OCI-LY7 (cell line): ENCODE data around the gene STK33. TPM values are rescaled to one million over a fixed set of nuclear protein-coding genes. Genes with fewer than 3 reads are reported as not detected.

Experiments
- BruUV-seq: library from RNA; stranded (reverse); fragments of 400-500 nt; replicated peaks from 2 replicates; lab custom pipeline; 2021; lab: Mats Ljungman, UMichigan
- CTCF ChIA-PET: fragments of 300-600 bp; sonication (Branson Sonifier 250); formaldehyde crosslinking; loops from one replicate; lab custom pipeline; 2022; ENCODE audit warnings: antibody characterized with exemption; ENCODE audit not compliant: unreplicated experiment; lab: Charles Lee
- POLR2A ChIA-PET: fragments of 300-600 bp; sonication (Branson Sonifier 250); formaldehyde crosslinking; loops from one replicate; lab custom pipeline; 2022; ENCODE audit warnings: antibody characterized with exemption; lab: Charles Lee
- DNase-seq: peaks from one replicate; pipeline ENCODE4 v3.0.0-alpha.2; 2015; ENCODE audit warnings: low spot score
- H2AFZ ChIP-seq: fragments of 200-600 bp; sonication (generic), shearing (Covaris generic); 2 replicates; pipeline ENCODE4 v1.6.1; 2014; ENCODE audit warnings: mild to moderate bottlenecking, antibody characterized with exemption, low read length, moderate library complexity
- H3K27ac ChIP-seq: fragments of 200-600 bp; sonication (generic); 2 replicates; pipeline ENCODE4 v1.5.1; 2014; ENCODE audit warnings: mixed run types, low read depth, mild to moderate bottlenecking, moderate library complexity, low read length, inconsistent platforms; ENCODE audit not compliant: poor library complexity, severe bottlenecking
- H3K36me3 ChIP-seq: fragments of 200-600 bp; sonication (generic); 2 replicates; pipeline ENCODE4 v1.6.1; 2014; ENCODE audit warnings: mild to moderate bottlenecking, antibody characterized with exemption, low read length, moderate library complexity, mixed read lengths; ENCODE audit not compliant: insufficient read depth
- H3K4me1 ChIP-seq: fragments of 200-600 bp; sonication (generic); 2 replicates; pipeline ENCODE4 v1.5.1; 2014; ENCODE audit warnings: mild to moderate bottlenecking, low read length; ENCODE audit not compliant: insufficient read depth, poor library complexity, severe bottlenecking
- H3K4me2 ChIP-seq: fragments of 200-600 bp; sonication (generic); 2 replicates; pipeline ENCODE4 v1.6.1; 2014; ENCODE audit warnings: mild to moderate bottlenecking, low read length
- H3K4me3 ChIP-seq: fragments of 200-600 bp; sonication (generic); 2 replicates; pipeline ENCODE4 v1.5.1; 2014; ENCODE audit warnings: mild to moderate bottlenecking, low read depth, low read length; ENCODE audit not compliant: poor library complexity, severe bottlenecking
- H3K79me2 ChIP-seq: fragments of 200-600 bp; sonication (generic); 2 replicates; pipeline ENCODE4 v1.6.1; 2016; ENCODE audit warnings: low read depth, mild to moderate bottlenecking, low read length, moderate library complexity, mixed read lengths; ENCODE audit not compliant: insufficient read depth
- H3K9me2 ChIP-seq: fragments of 200-600 bp; sonication (generic); 2 replicates; pipeline ENCODE4 v1.6.1; 2016; ENCODE audit warnings: mild to moderate bottlenecking, low read length, mixed read lengths; ENCODE audit not compliant: insufficient read depth
- H3K9me3 ChIP-seq: fragments of 200-600 bp; sonication (generic); 2 replicates; pipeline ENCODE4 v1.6.1; 2014; ENCODE audit warnings: mild to moderate bottlenecking, mixed run types, low read length, mixed read lengths
- H4K20me1 ChIP-seq: fragments of 200-600 bp; sonication (generic); 2 replicates; pipeline ENCODE4 v1.6.1; 2014; ENCODE audit warnings: mild to moderate bottlenecking, antibody characterized with exemption, low read length, moderate library complexity, mixed read lengths; ENCODE audit not compliant: insufficient read depth
- CTCF ChIP-seq: fragments of 200-600 bp; sonication (generic); conservative IDR thresholded peaks from 2 replicates; pipeline ENCODE4 v1.5.1; 2014; ENCODE audit warnings: mild to moderate bottlenecking, antibody characterized with exemption, low read length, moderate library complexity, mixed read lengths
- EZH2phosphoT487 ChIP-seq: fragments of 200-600 bp; sonication (generic); IDR thresholded peaks from 2 replicates; pipeline ENCODE4 v1.6.1; 2018; ENCODE audit warnings: low read depth, borderline replicate concordance, mild to moderate bottlenecking, mixed run types, antibody characterized with exemption, low read length, moderate library complexity, mixed read lengths
- intact Hi-C: fragments of 100-400 bp; cut with micrococcal nuclease; formaldehyde crosslinking; loops from one replicate; pipeline ENCODE4 v1.10.0; 2022; ENCODE audit not compliant: unreplicated experiment
- total RNA-seq, 2 experiments: library from RNA; depleted of rRNA in 1 of 2; stranded (reverse); fragments of >200 nt in 1 of 2; shearing (Covaris generic) in 1 of 2; gene quantifications; 2 replicates each; pipeline ENCODE4 v1.2.3, GENCODE V29; 2014 to 2022

Gene STK33
- total RNA-seq, 2 experiments from 2014 or later = 0.73 TPM; not detected in 1

DNA sequence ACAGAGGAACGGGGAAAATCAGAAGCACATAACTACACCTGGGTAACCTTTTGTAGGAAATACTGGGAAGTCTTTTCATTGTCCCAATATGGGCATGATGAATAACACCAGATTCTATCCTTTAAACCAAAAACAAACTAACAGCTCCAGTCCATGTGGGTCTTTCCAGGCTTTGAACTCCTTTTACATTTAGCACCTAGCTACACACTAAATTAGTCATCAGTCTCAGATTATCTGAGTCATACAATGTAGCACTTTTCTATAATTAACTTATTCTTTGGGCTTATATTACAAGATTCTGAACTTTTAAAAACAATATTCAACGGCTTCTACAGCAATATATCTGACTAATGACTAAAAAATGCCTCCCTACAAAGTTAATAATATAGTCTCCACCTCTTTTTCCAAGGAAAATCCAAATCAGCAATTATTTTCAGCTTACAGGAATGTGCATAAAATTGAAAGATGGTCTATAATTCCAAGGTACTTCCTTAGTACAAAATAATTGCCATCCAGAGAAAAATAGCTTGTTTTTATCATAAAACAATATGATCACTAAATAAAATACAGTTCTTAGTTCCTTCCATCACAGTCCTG, 26.3 kb downstream of the STK33 start:
- Histone ChIP-seq H3K4me2 (no peak overlapping the region), H3K79me2 (no peaks in the 10 kb centered on the region), H2AFZ (no peak overlapping the region), H3K27ac (no peak overlapping the region), H3K9me3 (no peaks in the 10 kb centered on the region), H3K36me3 (no peaks in the 10 kb centered on the region), H4K20me1 (no peaks in the 10 kb centered on the region), H3K9me2 (no peaks in the 10 kb centered on the region), H3K4me3 (no peak overlapping the region), H3K4me1 (no peaks in the 10 kb centered on the region)
- no peak for DNase-seq
- CTCF ChIA-PET = no interaction called here
- BruUV-seq = no TSS peak
- intact Hi-C loops = loop anchor here (2.0 to 10.0 kb wide), 3 partner anchors 233 to 373 kb away; no protein-coding TSS in a partner anchor
- POLR2A ChIA-PET = interaction anchor here (0.7 kb wide), 1 partner anchor 336 kb away, joined by 3 read pairs; no protein-coding TSS in a partner anchor
- TF ChIP-seq EZH2phosphoT487 = no peak
- TF ChIP-seq CTCF = no peak

DNA sequence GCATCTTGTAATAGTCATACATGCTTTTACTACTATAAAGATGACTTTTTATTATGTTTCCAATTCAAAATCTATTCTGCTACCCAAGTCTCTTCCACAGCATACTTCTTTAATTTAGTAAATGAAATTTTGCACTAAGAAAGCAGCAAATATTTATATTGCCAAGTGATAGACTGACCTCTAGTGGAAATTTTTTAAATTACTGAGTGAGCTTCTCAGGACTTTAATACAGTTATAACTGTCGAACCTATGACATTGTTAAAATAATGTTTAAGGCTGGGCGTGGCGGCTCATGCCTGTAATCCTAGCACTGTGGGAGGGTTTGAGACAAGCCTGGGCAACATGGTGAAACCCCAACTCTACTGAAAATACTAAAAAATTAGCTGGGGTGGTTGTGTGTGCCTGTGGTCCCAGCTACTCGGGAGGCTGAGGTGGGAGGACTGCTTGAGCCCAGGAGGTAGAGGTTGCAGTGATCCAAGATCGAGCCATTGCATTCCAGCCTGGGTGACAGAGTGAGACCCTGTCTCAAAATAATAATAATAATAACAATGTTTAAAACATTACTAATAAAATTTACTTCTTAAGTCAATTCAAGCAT, 27.3 kb downstream of the STK33 start:
- intact Hi-C loops = loop anchor here (2.0 to 10.0 kb wide), 3 partner anchors 232 to 372 kb away; no protein-coding TSS in a partner anchor
- H3K79me2 ChIP-seq = no peaks in the 10 kb centered on the region

More for the DNA sequence above, 27.3 kb downstream of the STK33 start:
- no peak overlapping the region for H3K4me2 ChIP-seq
- H3K4me3 ChIP-seq = no peak overlapping the region
- H3K27ac ChIP-seq = no peak overlapping the region
- no TSS peak for BruUV-seq
- H3K9me2 ChIP-seq = no peaks in the 10 kb centered on the region
- DNase-seq = peak; percentile 52
- H3K36me3 ChIP-seq = no peaks in the 10 kb centered on the region
- H4K20me1 ChIP-seq = no peaks in the 10 kb centered on the region
- no peaks in the 10 kb centered on the region for H3K9me3 ChIP-seq
- no peak overlapping the region for H2AFZ ChIP-seq
- no peaks in the 10 kb centered on the region for H3K4me1 ChIP-seq
- CTCF ChIA-PET = no interaction called here
- peak; percentile 87 for TF ChIP-seq CTCF
- no peak for TF ChIP-seq EZH2phosphoT487
- POLR2A ChIA-PET = interaction anchor here (0.7 kb wide), 1 partner anchor 456 kb away, joined by 3 read pairs; no protein-coding TSS in a partner anchor
